Measurements from ENCODE around the gene MAGEC1. TPM values are rescaled to one million over a fixed set of nuclear protein-coding genes. Genes with fewer than 3 reads are reported as not detected.

The MAGEC1 gene
- polyA plus RNA-seq, 3 donors, result not detected

Other genes with a start within 250 kb of the MAGEC1 start
- gene SPANXD, start 205.2 kb upstream of the MAGEC1 start, polyA plus RNA-seq (ENCODE audit: insufficient read length in 3 of 3), result not detected
- under 1 TPM; 0.28 to 0.99 (median 0.84) TPM for gene MAGEC3, start 65.6 kb upstream of the MAGEC1 start, polyA plus RNA-seq (ENCODE audit: insufficient read length in 3 of 3)